Lower leg skin (tissue), 3 donors: ENCODE results near the gene DRD2.

Source experiments
- POLR2A ChIP-seq, 2 donors: fragments of 450-650 bp; IDR thresholded peaks; one replicate each; pipeline ENCODE4 v1.6.1; 2016 to 2017; ENCODE audit warnings: antibody characterized with exemption in 2 of 2, mild to moderate bottlenecking in 1 of 2, moderate library complexity in 1 of 2
- TF ChIP-seq, protein P1 (sequence below), 3 donors: fragments of 450-650 bp; IDR thresholded peaks; one replicate each; pipeline ENCODE4 v1.5.1; 2016; ENCODE audit warnings: antibody characterized with exemption in 3 of 3, mild to moderate bottlenecking in 3 of 3, moderate library complexity in 2 of 3

- TF ChIP-seq, protein P1, sequence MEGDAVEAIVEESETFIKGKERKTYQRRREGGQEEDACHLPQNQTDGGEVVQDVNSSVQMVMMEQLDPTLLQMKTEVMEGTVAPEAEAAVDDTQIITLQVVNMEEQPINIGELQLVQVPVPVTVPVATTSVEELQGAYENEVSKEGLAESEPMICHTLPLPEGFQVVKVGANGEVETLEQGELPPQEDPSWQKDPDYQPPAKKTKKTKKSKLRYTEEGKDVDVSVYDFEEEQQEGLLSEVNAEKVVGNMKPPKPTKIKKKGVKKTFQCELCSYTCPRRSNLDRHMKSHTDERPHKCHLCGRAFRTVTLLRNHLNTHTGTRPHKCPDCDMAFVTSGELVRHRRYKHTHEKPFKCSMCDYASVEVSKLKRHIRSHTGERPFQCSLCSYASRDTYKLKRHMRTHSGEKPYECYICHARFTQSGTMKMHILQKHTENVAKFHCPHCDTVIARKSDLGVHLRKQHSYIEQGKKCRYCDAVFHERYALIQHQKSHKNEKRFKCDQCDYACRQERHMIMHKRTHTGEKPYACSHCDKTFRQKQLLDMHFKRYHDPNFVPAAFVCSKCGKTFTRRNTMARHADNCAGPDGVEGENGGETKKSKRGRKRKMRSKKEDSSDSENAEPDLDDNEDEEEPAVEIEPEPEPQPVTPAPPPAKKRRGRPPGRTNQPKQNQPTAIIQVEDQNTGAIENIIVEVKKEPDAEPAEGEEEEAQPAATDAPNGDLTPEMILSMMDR (IDR thresholded peaks at IDR 0.05): no peak
- no peak for TF ChIP-seq POLR2A (IDR thresholded peaks at IDR 0.05)
Observed at GRCh38 chr11:113411536-113411935, 63.7 kb downstream of the DRD2 start.
